GM19324 (cell line): ENCODE data around the gene KXD1.

Experiments used
- ATAC-seq: cut with Tn5 transposase; IDR thresholded peaks from one replicate; pipeline ENCODE4 v1.9.1; 2021; ENCODE audit warnings: mild to moderate bottlenecking, moderate library complexity; ENCODE audit not compliant: unreplicated experiment, low FRiP score

The KXD1 gene

DNA sequence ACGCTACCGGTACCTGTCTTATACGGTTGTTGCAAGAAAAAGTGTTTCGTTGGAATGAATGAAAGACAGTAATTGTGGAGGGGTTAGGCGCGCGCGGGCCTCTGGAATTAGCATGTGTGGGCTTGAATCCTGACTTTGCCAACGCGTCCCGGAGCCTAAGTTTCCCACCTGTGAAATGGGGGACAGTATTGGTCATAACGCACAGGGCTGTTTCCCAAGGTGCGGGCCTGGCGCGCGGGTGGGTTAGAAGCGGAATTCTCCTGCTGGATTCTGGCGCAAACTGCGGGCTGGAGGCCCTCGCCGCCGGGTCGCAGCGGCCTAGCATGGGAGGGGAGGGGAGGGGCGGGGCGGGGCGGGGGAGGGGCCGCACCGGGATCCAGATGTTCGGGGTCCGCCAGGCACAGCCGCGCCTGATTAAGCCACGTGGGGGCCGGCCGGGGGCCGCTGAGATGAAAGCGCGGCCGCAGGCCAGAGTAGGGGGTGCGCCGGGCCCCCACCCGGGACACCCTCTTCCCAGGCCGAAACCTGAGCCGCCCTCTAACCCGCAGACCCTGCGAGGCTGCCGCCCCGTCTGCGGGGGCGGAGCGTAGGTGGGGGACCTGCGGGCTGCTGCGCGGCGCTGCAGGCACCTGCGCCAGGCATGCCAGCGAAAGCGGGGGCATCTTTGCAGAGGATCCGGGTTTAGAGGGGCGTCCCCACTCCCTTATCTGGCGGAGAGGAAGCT is 53.8 kb downstream of the KXD1 start:
- no peak for ATAC-seq

DNA sequence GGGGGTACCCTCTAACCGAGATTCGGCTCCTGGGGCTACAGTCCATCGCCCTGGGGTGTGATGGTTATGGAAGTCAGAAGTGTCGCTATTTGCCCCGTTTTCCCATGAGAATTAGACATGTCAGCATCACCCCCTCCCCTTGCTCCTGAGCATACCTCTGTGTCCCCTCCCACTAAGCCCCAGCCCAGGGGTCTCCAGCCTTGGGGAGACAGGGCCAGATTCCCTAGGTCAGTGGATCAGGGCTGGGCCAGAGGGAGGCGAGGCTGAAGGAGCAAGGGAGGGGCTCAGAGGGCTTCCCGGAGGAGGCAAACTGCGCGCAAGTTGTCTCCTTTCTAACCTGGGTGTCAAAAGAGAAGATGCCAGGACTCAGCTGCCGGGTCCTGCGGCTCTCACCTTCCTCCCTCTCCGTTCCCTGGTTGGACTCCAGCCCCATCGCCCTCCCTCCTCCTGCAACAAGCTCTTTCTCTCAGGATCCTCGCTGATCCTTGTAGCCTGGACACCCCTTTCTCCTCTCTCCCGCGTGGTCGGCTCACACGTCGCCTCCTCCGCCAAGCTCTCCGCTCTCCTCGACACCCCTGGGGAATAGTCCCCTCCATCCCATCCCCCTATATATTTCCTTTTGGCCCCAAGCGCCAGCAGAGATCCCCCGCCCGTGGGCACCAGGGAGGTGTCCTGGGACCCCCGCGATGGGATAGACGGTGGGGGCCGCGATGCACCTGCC is 54.5 kb downstream of the KXD1 start:
- no peak for ATAC-seq

DNA sequence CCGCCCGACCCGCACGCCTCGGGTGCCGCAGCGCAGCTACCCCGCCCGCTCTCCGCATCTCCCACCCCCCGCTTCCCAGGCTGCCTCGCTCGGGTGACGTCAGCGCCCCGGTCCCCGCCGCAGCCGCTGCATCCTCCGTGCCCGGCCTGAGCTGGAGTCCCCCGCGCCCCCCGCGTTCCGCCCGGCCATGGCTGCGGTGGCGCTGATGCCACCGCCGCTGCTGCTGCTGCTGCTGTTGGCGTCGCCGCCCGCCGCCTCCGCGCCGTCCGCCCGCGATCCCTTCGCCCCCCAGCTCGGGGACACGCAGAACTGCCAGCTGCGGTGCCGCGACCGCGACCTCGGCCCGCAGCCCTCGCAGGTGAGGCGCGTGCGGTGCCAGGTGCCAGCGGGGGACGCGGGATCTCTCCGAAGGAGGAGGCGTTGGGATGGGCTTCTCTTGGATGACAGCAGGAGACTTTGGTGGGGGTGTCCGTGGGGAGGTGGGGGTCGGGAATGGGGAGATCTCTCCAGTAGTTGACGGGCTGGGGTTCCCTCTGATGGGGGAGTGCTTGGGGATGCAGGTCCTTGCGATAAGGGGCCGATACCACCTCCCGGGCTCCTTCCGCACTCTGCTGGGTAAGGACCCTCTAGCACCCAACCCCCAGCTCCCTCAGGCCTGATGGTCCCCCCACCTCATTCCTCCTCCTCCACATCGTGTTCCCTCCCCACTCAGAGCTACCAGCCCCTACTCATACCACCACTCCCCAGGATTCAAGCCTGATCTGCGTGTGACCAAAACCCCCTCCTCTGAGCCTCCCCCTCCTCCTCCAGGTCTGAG is 55.3 kb downstream of the KXD1 start, which contains the start of gene TMEM59L:
TSS of gene TMEM59L (plus strand) at position 99 of the 817 bp plus-strand sequence. CDS start at position 188, 89 bp downstream.
- no peak for ATAC-seq

GRCh38 chr19:18613589-18614234 is 56.0 kb downstream of the KXD1 start:
- no peak for ATAC-seq

- ATAC-seq: no peak
These were observed 58.4 kb downstream of the KXD1 start for GRCh38 chr19:18616023-18616422.

GRCh38 chr19:18617562-18617961 is 59.9 kb downstream of the KXD1 start:
- ATAC-seq: no peak

GRCh38 chr19:18618236-18618635 is 60.6 kb downstream of the KXD1 start:
- ATAC-seq: no peak
